HG02623 (cell line): Measurements from ENCODE around the gene SF3A1.
"Not testable (repeated sequence)": the region's sequence is repeated elsewhere in the genome, so short reads cannot be mapped to it uniquely, and the experiment has no call there.

ENCODE experiments used
- ATAC-seq: cut with Tn5 transposase; IDR thresholded peaks from one replicate; pipeline ENCODE4 v1.9.1; 2021; ENCODE audit warnings: moderate library complexity; ENCODE audit not compliant: unreplicated experiment

Gene SF3A1

DNA sequence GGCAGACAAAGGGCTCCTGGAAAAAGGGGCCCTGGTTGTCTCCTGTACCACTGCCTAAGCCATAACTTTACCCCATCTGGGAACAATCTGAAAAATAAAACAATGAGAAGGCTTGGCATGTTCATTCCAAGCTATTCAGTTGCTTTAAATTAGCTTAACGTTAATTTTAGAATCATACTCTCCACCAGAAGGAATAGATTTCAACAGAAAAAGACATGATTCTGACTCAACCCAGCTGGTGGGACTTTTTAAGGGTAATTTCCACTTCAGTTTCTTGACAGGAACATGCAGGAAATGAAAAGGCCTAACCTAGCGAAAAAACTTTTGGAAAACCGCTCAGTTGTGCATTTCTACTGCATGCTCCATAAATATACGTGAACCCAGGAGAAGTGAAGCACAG lies 7.9 kb downstream of the SF3A1 start:
- no peak for ATAC-seq

DNA sequence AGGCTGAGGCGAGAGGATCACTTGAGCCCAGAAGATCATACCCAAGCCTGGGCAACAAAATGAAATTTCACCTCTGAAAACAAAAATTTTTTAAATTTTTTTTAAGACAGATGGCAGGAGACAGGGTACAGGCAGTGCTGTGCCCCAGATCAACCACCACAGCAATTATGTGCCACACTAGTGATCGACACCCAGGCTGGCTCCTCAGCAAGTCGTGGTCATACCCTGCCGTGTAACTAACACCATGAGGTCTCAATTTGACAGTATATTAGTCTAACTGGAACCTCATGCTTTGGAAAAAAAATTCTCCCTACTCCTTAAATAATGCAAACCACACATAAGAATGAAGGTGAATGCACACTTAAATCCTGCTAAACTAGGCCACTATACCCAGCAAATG lies 8.3 kb downstream of the SF3A1 start:
- no peak for ATAC-seq

DNA sequence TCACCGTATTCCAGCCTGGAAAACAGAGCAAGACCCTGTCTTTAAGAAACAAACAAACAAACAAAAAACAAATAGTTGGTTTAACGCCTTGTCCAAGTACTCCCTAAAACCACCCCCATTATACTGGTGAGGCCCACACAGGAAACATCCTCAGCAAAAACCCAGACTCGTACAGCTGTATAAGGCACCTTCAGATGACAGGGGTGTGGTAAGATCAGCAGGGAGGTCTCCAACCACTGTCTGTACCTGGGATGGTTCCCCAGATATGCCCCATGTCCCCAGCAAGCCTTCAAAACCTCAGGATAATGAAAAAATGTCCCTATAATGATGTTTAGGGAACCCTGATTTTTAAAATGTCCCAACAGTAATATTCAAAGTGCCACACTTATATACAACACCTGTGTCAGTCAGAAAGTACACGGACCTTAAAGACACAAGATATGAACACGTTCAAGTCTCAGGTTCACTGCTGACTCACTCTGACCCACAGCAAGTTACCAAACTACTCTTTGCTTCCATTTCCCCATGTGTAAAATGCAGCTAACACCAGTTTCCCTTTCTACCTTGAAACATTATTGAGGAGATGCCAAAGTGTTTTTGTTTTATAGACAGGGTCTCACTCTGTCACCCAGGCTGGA lies 9.3 kb downstream of the SF3A1 start:
- ATAC-seq, result no peak

DNA sequence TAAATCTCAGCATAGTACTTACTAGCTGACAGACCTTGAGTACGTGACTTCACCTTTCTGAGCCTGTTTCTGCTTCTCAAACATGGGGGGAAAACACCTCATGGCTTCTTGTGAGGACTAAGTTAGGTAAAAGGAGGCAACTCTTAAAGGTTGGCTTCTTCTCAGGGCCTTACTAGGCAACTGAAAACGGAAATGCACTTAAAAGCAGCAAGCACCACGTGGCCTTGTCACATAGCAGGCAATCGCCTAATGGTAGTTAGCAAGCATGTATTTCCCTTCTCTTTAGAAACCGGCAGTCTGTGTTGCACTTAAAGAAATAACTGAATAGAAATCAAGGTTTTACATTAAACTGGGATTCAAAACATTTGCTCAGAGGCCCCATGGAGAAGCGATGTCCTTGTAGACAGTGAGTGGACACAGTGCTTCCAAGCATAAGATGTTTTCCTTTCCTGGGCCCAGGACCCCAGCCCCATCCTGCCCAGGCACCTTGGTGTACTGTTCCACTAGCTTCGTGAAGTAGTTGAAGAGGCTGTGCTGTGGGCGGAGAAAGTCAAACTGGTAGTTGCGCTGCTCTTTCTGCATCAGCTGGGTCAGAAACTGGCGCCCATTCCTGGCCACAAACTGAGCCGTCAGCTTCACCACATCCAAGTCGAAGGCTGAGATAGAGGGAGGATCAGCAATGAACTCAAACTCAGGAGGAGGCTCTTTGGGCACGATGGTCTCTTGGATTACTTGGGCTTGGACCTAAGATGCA lies 12.1 kb downstream of the SF3A1 start:
- ATAC-seq, result no peak

DNA sequence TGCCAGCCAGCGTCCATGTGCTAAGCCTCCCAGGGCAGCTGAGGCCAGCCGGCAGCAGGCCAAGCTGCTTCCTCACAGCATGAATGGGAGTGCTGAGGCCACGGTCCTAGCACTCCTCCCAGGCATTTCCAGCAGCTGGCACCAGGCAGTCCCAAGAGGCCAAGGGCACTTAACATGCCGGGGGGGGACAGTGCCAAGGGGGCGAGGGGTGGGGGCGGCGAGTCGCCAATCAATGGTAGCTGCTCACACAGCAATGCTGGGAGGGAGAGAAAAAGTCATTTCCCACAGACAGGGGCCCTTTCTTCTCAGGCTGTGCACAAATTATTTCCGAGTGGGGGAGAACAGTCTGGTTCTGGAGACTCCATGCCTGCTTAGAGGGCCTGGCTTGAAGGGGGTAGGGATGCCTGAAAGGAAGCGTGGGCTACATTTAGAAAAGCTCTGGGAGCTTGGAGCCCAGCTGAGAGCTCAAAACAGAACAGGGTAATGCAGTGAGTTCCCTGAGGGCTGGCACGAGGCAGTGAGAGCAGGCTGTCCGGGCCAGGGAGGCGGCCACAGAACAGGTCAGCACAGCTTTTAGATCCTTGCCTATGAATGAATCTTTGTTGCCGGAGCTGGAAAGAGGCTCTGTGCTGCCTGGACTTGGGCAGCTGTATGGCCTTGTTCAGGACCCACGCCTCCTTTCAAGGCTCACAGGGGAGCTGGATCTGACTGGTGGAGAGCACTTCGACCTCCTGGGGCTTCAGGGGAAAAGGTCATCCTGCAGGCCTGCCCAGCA lies 15.6 kb downstream of the SF3A1 start:
- no peak for ATAC-seq

DNA sequence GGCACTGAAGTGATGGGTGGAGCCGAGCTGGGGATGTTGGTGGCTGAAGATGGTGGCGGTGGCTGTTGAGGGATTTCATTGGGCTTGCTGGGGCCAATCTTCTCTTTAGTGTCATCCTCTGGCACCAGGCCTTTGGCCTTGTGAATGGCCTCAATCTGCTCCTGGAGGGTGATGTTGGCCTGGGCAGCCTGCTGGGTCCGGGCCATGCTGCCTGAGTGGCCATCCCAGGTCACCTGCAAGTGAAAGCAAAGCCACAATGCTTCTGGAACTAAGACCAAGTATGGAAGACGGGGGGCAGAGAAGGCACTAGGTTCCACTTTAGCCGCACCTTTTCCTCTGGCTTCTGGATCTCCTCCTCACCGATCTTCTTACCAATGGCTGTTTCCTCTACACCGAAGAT lies 17.9 kb downstream of the SF3A1 start:
- ATAC-seq, result no peak

DNA sequence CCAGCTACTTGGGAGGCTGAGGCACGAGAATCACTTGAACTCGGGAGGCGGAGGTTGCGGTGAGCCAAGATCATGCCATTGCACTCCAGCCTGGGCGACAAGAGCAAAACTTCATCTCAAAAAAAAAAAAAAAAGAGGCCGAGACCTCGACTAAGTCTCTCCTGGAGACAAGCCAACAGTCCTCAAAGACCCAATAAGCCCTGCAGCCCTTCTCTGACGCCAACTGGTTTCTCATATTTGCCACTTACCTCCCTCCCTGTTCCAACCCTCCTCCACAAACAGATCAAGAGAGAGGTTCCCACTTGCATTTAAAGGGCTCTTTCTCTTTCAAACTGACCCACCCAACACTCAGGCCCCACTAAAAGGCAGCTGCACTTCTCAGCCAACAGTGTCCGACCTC lies 18.4 kb downstream of the SF3A1 start:
- not testable (repeated sequence) for ATAC-seq

DNA sequence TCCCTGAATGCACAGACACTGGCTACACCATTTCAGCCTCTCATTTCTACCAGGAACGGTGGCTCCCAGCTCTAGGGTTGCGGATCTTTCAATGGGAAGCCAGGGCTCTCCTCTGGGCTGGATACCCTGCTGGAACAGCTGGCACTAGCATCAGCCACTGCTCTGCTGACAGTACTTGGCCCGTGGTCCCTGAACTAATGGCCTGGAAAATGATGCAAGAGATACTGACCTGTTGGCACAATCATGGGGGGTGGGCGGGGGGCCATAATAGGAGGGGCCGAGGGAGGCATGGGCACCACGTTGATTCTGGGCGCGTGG lies 19.3 kb downstream of the SF3A1 start:
- ATAC-seq, result no peak

DNA sequence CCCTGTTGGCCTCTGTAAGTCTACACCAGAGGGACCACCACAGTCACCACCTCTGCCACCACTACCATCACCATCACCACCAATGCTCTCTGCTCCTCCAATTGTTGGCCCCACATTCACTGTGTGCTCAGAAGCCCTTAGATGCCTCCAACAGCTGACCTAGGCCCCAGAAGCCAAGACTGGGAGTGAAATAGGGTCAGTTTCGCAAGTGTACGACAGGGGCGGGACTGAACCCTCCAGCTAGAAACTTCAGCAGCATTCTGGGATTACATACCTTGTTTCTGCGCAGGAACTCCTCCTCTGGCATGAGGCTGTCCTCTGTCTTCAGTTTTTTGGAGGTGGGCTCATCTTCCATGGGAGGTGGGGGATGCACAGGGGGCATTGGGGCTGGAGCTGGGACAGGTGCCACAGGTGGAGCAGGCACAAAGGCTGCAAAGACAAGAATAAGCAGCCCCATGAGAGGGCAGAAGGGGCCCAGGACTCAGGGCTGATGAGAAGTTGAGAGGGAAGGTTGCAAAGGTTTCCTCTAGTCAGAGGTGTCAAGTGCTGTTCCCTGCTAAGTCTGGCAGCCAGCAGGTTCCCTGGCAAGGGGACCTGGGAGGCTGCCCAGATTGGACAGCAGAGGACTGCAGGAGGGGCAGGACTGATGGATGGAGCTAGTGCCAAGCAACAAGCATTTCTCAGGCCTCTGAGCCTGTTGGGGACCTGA lies 19.8 kb downstream of the SF3A1 start:
- no peak for ATAC-seq

DNA sequence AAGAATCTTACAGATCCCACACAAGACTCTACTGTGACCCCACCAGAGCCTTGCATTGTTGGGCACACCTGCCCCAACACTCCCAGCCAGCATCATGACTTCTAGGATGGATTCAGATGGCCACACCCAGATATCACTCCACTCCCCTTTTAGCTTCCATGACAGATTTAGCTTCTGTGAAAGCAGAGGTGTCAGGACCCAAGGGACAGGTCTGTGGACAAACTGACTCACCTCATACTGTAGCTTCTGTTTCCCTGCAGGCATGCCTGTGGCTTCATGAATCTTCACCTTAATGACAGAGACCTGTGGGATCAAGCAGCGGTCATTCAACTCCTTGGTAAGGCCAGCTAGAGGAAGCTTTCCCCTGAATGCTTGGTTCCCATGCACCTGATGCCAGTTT lies 21.5 kb downstream of the SF3A1 start:
- no peak for ATAC-seq

DNA sequence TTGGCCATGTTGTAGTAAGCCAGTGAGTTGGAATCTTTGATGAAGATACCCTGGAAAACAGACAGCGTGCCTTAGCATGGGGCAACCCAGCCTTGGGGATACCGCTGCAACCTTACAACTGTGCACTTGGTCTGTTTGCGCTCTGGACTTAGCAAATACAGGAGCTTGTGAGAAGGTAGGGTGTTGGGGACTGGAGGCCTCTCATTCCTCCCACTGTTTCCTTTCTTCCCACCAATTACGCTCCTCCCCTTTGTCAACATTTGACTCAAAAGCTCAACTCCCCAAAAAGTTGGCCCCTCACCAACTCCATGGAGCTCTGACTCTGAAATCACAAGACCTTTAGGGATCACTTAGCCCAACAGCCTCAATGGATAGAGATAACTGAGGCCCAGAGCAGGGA lies 22.0 kb downstream of the SF3A1 start:
- ATAC-seq, result no peak

DNA sequence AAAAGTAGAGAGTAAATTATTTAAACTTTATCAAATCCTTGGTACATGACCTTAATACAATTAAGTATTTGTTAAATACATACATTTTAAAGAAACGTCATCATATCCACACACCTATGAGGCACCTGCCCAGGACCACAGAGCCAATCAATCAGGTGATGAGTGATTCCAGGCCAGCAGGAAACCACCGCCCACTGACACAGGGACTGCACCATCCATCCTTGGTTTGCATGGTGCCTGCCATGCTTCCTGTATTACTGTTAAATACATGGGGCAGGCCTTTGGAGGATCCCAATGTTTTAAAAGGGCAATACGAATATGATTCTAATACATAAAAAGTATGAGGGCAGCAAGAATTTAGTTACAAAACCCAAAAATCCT lies 23.0 kb downstream of the SF3A1 start:
- no peak for ATAC-seq

DNA sequence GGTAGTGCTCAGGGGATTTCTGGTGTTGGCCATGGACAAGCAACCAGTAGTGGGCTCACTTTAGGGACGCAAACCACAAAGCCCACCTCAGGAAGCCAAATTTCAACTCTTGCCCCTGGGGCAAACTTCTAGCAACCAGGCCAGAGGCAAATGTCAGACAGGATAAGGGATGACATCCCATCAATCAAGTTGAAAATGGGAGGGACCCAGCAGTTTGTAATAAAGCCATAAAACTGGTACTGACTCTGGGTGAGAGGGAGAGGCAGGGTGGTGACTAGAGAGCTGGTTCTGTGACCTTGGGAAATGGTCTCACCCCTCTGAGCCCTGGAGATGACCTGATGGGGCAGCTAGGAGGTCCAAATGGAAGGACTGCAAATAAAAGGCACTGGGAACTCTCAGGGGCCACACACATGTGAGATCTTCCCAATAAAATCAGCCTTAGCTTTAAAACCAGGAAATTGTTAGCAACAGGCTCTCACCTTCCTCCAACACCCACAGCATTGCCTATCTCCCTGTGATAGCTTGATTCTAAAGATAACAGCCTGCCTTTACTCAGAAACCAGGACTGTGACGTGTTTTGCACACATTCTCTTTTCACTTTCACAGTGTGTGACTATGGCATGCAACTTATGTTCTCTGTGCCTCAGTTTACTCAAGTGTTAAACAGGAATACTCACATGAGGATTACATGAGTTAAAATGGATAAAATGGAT lies 23.5 kb downstream of the SF3A1 start:
- no peak for ATAC-seq

DNA sequence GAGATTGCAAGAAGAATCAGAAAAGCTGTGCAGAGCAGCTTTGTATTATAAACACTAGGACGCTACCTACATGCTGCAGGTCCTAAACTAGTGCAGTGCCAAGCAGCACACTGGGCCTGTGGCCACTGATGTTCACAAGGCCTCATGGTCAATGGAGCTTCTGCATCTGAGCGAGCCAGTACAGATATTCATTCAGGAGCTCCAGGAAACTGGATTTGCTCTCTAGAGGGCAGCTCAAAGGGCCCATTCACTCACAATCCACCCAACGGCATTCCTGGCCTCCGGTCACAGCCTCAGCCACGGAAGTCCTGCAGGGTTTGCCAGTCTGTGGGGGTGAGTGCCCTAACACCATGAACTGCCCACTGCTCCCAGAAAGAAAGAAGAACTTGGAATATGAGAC lies 24.1 kb downstream of the SF3A1 start:
- ATAC-seq, result no peak

DNA sequence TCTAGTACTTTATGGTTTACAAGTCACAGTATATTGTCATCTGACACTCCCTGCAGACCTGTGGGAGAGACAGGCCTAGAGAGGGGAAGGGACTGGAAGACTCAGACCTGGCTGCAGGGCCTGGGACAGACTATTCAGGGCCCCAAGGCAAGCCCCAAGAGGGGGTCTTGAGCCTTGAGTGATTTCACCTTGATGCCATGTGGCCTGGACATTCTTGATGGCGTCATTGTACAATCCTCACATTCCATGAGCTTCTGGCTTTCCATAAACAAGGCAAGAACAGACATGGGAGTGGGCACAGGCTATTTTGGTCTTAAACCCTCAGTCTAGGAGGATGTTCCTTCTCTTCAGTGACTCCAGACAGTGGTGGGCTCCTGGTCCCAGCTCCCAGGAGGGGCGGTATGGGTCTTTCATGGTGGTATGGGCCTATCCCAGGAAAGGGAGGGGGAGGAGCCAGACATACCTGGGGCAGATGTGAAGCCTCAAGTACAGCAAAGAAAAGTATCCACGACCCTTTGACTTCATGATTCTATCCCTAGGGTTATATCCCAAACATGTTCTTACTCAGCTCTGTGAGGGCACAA lies 28.1 kb downstream of the SF3A1 start:
- no peak for ATAC-seq

DNA sequence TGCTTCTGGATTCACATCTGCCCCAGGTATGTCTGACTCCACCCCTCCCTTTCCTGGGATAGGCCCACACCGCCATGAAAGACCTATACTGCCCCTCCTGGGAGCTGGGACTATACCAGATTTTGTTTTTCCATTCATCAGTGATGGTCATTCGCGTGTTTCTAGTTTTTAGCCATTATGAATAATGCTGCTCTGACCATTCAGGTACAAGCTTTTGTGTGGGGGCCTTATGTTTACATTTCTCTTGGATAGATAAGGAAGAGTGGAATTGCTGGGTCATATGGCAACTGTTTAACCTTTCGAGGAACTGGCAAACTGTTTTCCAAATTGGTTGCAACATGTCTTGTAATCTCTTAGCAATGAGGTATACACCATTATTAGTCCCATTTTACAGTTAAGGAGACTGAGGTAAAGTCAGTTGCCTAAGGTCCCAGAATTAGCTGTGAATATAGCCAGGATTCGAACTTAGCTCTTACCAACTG lies 28.8 kb downstream of the SF3A1 start:
- ATAC-seq, result no peak

DNA sequence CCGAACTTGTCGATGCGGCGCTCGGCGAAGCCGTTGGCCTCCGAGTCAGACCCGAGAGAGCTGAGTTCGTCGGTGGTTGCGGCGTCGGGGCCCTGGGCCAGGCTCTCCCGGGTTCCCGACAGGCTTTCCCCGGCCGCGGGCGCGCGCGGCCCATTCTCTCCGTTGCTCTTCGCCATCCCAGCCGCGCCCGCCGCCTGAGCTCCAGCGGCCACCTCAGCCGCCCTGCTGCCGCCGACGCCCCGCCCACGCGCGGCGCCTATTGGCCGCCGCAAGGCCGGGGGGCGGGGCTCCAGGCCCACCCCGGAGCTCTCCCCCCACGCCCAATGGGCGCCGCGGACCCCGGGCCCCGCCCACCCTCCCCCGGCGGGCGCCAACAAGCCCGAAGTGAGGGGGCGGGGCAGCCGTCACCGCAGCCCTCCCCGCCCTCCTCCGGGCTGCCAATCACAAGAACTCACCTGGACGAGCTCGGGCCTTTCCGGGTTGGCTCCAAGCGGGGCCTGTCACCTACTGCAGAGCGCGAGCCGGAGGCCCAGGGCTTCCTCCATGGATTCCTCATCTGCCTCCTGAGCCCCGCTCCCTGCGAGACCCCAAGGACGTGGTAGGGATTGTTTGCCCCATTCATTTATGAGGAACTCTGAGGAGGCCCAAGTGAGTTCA lies 29.9 kb downstream of the SF3A1 start, which contains the start of gene TBC1D10A:
TSS of gene TBC1D10A (minus strand) at position 236 of the 657 bp plus-strand sequence. CDS start at position 176, 60 bp downstream.
- ATAC-seq, result peak; percentile 81

DNA sequence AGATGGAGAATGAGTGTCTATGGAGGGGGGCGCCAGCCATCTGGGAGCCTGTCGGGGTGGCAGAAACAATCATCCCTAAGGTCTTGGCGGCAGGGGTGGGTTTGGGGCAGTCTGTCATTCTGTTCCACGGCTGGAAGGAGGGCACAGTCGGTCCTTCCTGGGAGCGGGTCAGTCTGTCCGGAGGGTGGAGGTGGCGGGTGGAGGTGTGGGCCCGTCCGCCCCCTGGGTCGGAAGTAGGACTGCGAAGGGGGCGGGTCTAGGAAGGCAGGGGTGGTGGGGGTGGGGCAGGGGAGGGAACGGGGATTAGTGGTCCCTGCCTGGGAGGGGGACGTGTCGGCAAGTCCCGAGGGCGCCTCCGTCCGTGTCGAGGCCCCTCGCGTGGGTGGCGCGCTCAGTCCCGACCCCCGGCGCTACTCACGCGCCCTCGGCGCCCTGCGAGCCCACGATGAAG lies 30.4 kb downstream of the SF3A1 start:
- peak; percentile 27 for ATAC-seq

DNA sequence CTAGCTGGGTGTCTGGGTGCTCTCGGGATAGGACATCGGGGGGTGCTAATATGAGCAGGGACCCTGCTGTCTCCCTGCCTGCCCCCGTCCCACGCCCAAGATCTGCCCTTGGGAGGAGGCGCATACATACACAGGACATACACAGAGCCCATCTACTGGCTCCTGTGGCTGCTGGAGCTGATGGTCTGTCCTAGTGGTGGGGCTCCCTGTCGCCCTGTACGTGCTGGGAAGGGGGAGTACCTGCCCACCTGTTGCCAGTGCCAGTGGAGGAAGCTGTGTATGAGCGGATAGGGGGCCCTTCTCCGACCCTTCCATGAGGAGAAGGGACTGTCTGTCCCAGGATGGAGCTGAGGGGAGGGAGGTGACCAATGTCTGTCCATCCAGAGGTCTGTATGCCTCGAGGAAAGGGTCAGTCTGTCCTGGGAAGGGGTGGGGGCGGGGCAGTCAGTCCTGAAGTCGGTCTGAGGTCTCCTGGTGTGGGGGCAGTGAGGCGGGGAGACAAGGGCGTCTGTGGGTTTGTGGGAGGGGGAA lies 30.9 kb downstream of the SF3A1 start:
- ATAC-seq, result no peak
